PC-3 (cell line): ENCODE measurements around the gene PACS1.

Experiments used
- EZH2 ChIP-seq: fragments of 300-600 bp; sonication (generic); IDR thresholded peaks from one replicate; pipeline ENCODE4 v1.6.1; 2017; ENCODE audit warnings: antibody characterized with exemption, mild to moderate bottlenecking, low read length; ENCODE audit not compliant: unreplicated experiment
- EZH2phosphoT487 ChIP-seq: fragments of 300-600 bp; sonication (generic); IDR thresholded peaks from 2 replicates; pipeline ENCODE4 v1.6.1; 2018; ENCODE audit warnings: mild to moderate bottlenecking, antibody characterized with exemption, low read length, borderline replicate concordance
- TF ChIP-seq, protein P1 (sequence below): fragments of 300-600 bp; sonication (generic); conservative IDR thresholded peaks from 2 replicates; pipeline ENCODE4 v1.5.1; 2017; ENCODE audit warnings: antibody characterized with exemption, low read depth, mild to moderate bottlenecking, low read length

DNA sequence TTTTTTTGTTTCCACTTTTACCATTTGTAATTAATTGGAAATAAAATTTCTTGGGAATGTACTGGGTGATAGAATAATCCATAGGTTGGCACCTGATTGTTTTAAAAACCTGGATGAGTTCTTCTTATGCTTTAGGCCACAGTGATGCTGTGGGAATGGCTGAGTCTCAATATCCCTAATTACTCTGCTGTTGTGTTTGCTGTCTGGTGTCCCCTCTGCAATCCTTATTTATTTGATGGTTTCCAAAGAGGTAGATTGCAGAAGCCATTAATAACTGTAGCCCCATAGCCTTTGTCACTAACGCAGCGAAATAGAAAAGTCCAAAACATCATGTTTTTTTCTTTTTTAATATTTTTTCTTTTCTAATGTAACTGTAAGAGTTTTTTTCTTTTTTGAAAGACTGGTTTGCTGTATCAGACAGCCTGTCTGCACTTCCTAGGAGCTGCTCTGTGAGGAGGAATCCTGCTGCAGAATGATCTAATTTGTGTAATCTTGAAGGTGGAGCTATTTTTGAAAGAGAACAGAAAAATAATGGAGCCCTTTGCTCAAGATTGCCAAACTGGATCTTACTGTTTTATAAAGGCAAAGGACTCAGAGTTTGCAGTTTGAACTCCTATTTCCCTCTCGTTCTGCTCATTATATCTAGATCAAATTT is 14.9 kb downstream of the PACS1 start:
- no peak for TF ChIP-seq EZH2
- TF ChIP-seq, protein P1, sequence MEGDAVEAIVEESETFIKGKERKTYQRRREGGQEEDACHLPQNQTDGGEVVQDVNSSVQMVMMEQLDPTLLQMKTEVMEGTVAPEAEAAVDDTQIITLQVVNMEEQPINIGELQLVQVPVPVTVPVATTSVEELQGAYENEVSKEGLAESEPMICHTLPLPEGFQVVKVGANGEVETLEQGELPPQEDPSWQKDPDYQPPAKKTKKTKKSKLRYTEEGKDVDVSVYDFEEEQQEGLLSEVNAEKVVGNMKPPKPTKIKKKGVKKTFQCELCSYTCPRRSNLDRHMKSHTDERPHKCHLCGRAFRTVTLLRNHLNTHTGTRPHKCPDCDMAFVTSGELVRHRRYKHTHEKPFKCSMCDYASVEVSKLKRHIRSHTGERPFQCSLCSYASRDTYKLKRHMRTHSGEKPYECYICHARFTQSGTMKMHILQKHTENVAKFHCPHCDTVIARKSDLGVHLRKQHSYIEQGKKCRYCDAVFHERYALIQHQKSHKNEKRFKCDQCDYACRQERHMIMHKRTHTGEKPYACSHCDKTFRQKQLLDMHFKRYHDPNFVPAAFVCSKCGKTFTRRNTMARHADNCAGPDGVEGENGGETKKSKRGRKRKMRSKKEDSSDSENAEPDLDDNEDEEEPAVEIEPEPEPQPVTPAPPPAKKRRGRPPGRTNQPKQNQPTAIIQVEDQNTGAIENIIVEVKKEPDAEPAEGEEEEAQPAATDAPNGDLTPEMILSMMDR: no peak
- no peak for TF ChIP-seq EZH2phosphoT487
